Activated T-helper 1 cell treated with anti-CD3 and anti-CD28 coated beads, Interleukin-12 subunit alpha, Interleukin-12 subunit beta, Interleukin-2, Interleukin-4 antibody, amounts not matched to agents 30 ng/mL and 10 ng/mL and 1 ng/mL, durations not matched to agents 14 hours and 24 hours and 36 hours (primary cell): ENCODE data around the gene H2BW1. TPM values are rescaled to one million over a fixed set of nuclear protein-coding genes. Genes with fewer than 3 reads are reported as not detected.
"Not testable (repeated sequence)": the region's sequence is repeated elsewhere in the genome, so short reads cannot be mapped to it uniquely, and the experiment has no call there.

Experiments
- DNase-seq: peaks from one replicate; pipeline ENCODE4 v3.0.0; 2021; ENCODE audit warnings: low spot score
- H3K27ac Mint-ChIP-seq: one replicate; pipeline ENCODE4 v1.8.0; 2021; ENCODE audit warnings: mild to moderate bottlenecking, mixed read lengths
- H3K27me3 Mint-ChIP-seq: one replicate; pipeline ENCODE4 v1.8.0; 2022; ENCODE audit warnings: mild to moderate bottlenecking, moderate library complexity, mixed read lengths; ENCODE audit not compliant: insufficient read depth
- H3K36me3 Mint-ChIP-seq: one replicate; pipeline ENCODE4 v1.8.0; 2021; ENCODE audit warnings: low read depth, mixed read lengths
- H3K4me1 Mint-ChIP-seq: one replicate; pipeline ENCODE4 v1.8.0; 2021; ENCODE audit warnings: low read depth, mixed read lengths
- H3K4me3 Mint-ChIP-seq: one replicate; pipeline ENCODE4 v1.8.0; 2021; ENCODE audit warnings: mild to moderate bottlenecking, moderate library complexity, mixed read lengths
- H3K9me3 Mint-ChIP-seq: one replicate; pipeline ENCODE4 v1.8.0; 2021; ENCODE audit warnings: mixed read lengths
- intact Hi-C: fragments of 100-400 bp; cut with micrococcal nuclease; formaldehyde crosslinking; loops from one replicate; pipeline ENCODE4 v1.15.1; 2024
- total RNA-seq: library from RNA; stranded (reverse); gene quantifications from 2 replicates; pipeline ENCODE4 v1.2.3, GENCODE V29; 2022

The H2BW1 gene, protein sequence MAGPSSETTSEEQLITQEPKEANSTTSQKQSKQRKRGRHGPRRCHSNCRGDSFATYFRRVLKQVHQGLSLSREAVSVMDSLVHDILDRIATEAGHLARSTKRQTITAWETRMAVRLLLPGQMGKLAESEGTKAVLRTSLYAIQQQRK
- not detected in 2 replicates for total RNA-seq

- Mint-ChIP-seq H3K27me3 (peaks cover 3% of the 10 kb centered on the region), H3K27ac (no peak within 1 kb of the TSS), H3K9me3 (no peaks in the 10 kb centered on the region), H3K4me3 (no peak within 1 kb of the TSS), H3K4me1 (no peaks in the 10 kb centered on the region), H3K36me3 (no peaks in the 10 kb centered on the region)
- DNase-seq = no peak
- intact Hi-C loops = no loop called here
Observed at GRCh38 chrX:104013606-104014005, at the start of gene H2BW1. TSS of gene H2BW1 (minus strand) at chrX:104013708. CDS start at chrX:104013576, 132 bp downstream.

- DNase-seq, intact Hi-C loops, H3K27ac Mint-ChIP-seq, H3K9me3 Mint-ChIP-seq, H3K36me3 Mint-ChIP-seq, H3K4me3 Mint-ChIP-seq, H3K4me1 Mint-ChIP-seq, H3K27me3 Mint-ChIP-seq: not testable (repeated sequence)
Observed at GRCh38 chrX:104062636-104063035, 49.1 kb upstream of the H2BW1 start.

GRCh38 chrX:104054956-104055355 lies 41.4 kb upstream of the H2BW1 start:
- H3K4me1 Mint-ChIP-seq, H3K4me3 Mint-ChIP-seq, DNase-seq, H3K27me3 Mint-ChIP-seq, H3K9me3 Mint-ChIP-seq, H3K27ac Mint-ChIP-seq, intact Hi-C loops, H3K36me3 Mint-ChIP-seq: not testable (repeated sequence)

DNA sequence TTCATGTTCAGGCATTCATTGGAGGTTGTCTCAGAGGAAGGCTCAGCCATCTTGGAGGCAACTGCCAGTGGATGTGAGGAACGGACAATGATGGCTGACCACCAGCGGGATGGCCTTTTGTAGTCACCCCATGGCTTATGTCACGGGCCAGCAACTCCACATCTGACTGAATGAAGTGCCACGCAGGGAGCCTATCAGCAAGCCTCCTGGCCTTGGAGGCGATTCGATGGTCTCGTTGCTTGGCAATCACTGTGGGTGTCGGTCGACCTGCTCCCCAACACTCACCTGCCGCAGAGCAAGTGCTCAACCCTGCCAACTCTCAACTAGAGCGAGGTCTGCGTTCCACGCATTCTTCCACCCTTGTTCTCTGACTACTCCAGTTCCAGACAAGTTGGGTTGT lies 33.7 kb upstream of the H2BW1 start:
- no peaks in the 10 kb centered on the region for H3K27me3 Mint-ChIP-seq
- H3K27ac Mint-ChIP-seq = no peak overlapping the region
- no peaks in the 10 kb centered on the region for H3K9me3 Mint-ChIP-seq
- H3K4me1 Mint-ChIP-seq = no peaks in the 10 kb centered on the region
- no peak overlapping the region for H3K4me3 Mint-ChIP-seq
- no peak for DNase-seq
- no peaks in the 10 kb centered on the region for H3K36me3 Mint-ChIP-seq
- intact Hi-C loops = no loop called here

GRCh38 chrX:104045642-104046041 lies 32.1 kb upstream of the H2BW1 start:
- no peaks in the 10 kb centered on the region for H3K4me1 Mint-ChIP-seq
- no peaks in the 10 kb centered on the region for H3K36me3 Mint-ChIP-seq
- H3K4me3 Mint-ChIP-seq = no peak overlapping the region
- intact Hi-C loops = no loop called here
- no peak overlapping the region for H3K27ac Mint-ChIP-seq
- no peak for DNase-seq
- no peaks in the 10 kb centered on the region for H3K27me3 Mint-ChIP-seq
- no peaks in the 10 kb centered on the region for H3K9me3 Mint-ChIP-seq

- Mint-ChIP-seq H3K27me3 (no peaks in the 10 kb centered on the region), H3K27ac (no peak overlapping the region), H3K36me3 (no peaks in the 10 kb centered on the region), H3K4me3 (no peak overlapping the region), H3K4me1 (no peaks in the 10 kb centered on the region), H3K9me3 (no peaks in the 10 kb centered on the region)
- DNase-seq = no peak
- intact Hi-C loops = no loop called here
Observed at GRCh38 chrX:104041003-104041402, 27.5 kb upstream of the H2BW1 start.

DNA sequence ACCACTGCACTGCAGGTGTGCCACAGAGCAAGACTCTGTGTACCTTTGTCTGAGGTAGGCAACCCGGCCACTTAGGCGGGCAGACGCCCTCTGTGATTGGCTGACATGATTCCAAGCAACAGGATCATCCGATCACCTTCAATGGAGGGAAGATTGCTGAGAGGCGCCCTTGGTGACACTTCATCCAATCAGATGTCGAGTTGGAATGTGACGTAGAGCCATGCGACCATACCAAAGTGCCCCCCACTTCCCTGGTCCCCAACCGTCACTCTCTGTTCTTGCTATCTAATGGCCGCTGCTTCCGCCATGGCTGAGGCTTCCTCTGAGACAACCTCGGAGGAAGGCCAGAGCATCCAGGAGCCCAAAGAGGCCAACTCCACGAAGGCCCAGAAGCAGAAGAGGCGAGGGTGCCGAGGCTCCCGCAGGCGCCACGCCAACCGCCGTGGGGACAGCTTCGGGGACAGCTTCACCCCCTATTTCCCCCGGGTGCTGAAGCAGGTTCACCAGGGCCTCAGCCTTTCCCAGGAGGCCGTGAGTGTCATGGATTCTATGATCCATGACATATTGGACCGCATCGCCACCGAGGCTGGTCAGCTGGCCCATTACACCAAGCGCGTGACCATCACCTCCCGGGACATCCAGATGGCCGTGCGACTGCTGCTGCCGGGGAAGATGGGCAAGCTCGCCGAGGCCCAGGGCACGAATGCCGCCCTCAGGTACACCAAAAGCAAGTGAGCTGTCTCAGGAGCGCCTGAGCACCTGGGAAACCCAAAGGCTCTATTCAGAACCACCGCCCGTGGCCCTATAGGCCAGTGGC lies 26.4 kb upstream of the H2BW1 start, which contains the start of gene H2BW2:
Gene H2BW2, plus strand, starts transcription at position 268 of the 817 bp plus-strand sequence. Its CDS starts 39 bp downstream, at position 307.
- no peaks in the 10 kb centered on the region for H3K36me3 Mint-ChIP-seq
- DNase-seq = no peak
- intact Hi-C loops = no loop called here
- H3K27me3 Mint-ChIP-seq = no peaks in the 10 kb centered on the region
- H3K4me1 Mint-ChIP-seq = no peaks in the 10 kb centered on the region
- no peak within 1 kb of the TSS for H3K27ac Mint-ChIP-seq
- no peak within 1 kb of the TSS for H3K4me3 Mint-ChIP-seq
- H3K9me3 Mint-ChIP-seq = no peaks in the 10 kb centered on the region

- intact Hi-C loops = no loop called here
- H3K4me3 Mint-ChIP-seq = no peak overlapping the region
- H3K36me3 Mint-ChIP-seq = no peaks in the 10 kb centered on the region
- no peaks in the 10 kb centered on the region for H3K9me3 Mint-ChIP-seq
- H3K27me3 Mint-ChIP-seq = peaks cover 3% of the 10 kb centered on the region
- H3K4me1 Mint-ChIP-seq = no peaks in the 10 kb centered on the region
- DNase-seq = no peak
- H3K27ac Mint-ChIP-seq = no peak overlapping the region
Observed at GRCh38 chrX:104018126-104018525, 4.6 kb upstream of the H2BW1 start.

GRCh38 chrX:104015576-104015975 lies 2.1 kb upstream of the H2BW1 start:
- DNase-seq, H3K4me3 Mint-ChIP-seq, H3K9me3 Mint-ChIP-seq, H3K27me3 Mint-ChIP-seq, intact Hi-C loops, H3K27ac Mint-ChIP-seq, H3K4me1 Mint-ChIP-seq, H3K36me3 Mint-ChIP-seq: not testable (repeated sequence)

- Mint-ChIP-seq H3K27ac (no peak overlapping the region), H3K27me3 (peaks cover 3% of the 10 kb centered on the region), H3K4me1 (no peaks in the 10 kb centered on the region), H3K4me3 (no peak overlapping the region), H3K36me3 (no peaks in the 10 kb centered on the region), H3K9me3 (no peaks in the 10 kb centered on the region)
- intact Hi-C loops = no loop called here
- no peak for DNase-seq
Observed at GRCh38 chrX:104013158-104013557, 350 bp downstream of the H2BW1 start.

GRCh38 chrX:104008831-104009230 lies 4.7 kb downstream of the H2BW1 start:
- Mint-ChIP-seq H3K9me3 (no peaks in the 10 kb centered on the region), H3K36me3 (no peaks in the 10 kb centered on the region), H3K4me1 (no peaks in the 10 kb centered on the region), H3K27me3 (no peaks in the 10 kb centered on the region), H3K4me3 (no peak overlapping the region), H3K27ac (no peak overlapping the region)
- intact Hi-C loops = no loop called here
- no peak for DNase-seq

DNA sequence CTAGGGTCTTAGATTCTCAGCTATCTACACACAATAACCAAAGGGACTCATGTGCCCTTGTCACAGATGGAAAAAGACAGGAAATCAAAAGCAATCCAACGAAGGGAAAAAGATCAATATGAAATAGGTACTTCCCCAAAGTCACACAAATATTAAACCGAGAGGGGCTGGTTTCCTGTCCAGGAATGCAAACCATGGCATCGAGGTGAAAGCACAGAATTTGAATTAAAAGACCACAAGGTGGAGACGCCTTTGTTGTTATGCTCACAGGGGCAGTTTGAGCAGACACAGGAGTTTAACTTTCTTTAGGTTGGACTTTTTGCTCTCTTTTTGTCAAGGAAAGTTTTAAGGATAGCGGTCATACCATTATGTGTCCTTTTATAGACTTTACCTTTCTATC lies 14.3 kb downstream of the H2BW1 start:
- DNase-seq = no peak
- Mint-ChIP-seq H3K27me3 (peaks cover 3% of the 10 kb centered on the region), H3K4me3 (no peak overlapping the region), H3K36me3 (no peaks in the 10 kb centered on the region), H3K27ac (no peak overlapping the region), H3K4me1 (no peaks in the 10 kb centered on the region), H3K9me3 (no peaks in the 10 kb centered on the region)
- intact Hi-C loops = no loop called here

DNA sequence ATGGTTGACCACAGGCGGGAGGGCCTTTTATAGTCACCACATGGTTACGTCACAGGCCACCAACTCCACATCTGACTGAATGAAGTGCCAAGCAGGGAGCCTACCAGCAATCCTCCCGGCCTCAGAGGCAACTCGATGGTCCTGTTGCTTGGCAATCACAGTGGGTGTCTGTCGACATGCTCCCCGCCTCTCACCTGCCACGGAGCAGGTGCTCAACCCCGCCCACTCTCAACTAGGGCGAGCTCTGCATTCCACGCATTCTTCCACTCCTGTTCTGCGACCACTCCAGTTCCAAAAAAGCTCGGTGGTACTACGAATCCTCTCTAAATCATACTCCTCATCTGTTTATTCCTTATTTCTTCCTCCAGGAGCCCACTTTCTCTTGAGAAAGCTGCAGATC lies 30.0 kb downstream of the H2BW1 start:
- DNase-seq, intact Hi-C loops, H3K27ac Mint-ChIP-seq, H3K9me3 Mint-ChIP-seq, H3K4me1 Mint-ChIP-seq, H3K36me3 Mint-ChIP-seq, H3K27me3 Mint-ChIP-seq, H3K4me3 Mint-ChIP-seq: not testable (repeated sequence)
